Prostate gland (tissue), 2 donors: ENCODE results near the gene KIAA1755.

ENCODE experiments used
- POLR2A ChIP-seq: fragments of 450-650 bp; IDR thresholded peaks from one replicate; pipeline ENCODE4 v1.6.1; 2016; ENCODE audit warnings: antibody characterized with exemption, mild to moderate bottlenecking
- TF ChIP-seq, protein P1 (sequence below), 4 experiments: fragments of 200-600 bp in 2 of 4; fragments of 450-650 bp in 2 of 4; sonication (generic) in 2 of 4; IDR thresholded peaks; 1 replicate in 3 of 4; 2 replicates in 1 of 4; pipeline ENCODE4 v1.5.1; 2016 to 2019; ENCODE audit warnings: antibody characterized with exemption in 4 of 4, mild to moderate bottlenecking in 2 of 4, moderate library complexity in 2 of 4

DNA sequence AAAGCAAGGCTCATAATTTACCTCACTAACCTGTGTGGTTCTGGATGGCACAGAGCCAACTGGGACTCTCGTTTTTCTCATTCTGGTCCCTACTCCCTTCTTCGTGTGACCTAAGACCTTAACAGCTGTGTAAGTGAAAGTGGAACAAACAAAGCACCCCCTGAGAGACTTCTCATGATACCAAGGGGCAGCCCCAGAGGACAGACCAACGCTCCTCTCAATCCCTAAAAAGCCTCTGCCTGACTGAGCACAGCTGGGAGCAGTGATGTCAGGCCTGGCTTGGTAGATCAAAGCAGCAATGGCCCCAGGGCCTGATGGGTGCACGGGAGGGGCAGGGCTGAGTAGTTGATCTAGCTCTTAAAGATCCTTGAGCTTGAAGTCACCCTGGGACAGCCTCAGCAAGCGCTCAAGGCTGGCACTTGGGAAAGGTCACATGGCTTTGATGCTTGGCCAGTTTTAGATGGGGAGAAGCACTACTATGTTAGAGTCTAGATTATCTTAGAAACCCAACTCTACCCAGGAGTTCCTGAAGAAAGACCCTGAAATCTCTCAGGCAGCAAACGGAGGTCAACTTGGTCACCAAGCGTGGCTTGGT lies 79.2 kb downstream of the KIAA1755 start:
- no peak for TF ChIP-seq POLR2A
- TF ChIP-seq, protein P1, sequence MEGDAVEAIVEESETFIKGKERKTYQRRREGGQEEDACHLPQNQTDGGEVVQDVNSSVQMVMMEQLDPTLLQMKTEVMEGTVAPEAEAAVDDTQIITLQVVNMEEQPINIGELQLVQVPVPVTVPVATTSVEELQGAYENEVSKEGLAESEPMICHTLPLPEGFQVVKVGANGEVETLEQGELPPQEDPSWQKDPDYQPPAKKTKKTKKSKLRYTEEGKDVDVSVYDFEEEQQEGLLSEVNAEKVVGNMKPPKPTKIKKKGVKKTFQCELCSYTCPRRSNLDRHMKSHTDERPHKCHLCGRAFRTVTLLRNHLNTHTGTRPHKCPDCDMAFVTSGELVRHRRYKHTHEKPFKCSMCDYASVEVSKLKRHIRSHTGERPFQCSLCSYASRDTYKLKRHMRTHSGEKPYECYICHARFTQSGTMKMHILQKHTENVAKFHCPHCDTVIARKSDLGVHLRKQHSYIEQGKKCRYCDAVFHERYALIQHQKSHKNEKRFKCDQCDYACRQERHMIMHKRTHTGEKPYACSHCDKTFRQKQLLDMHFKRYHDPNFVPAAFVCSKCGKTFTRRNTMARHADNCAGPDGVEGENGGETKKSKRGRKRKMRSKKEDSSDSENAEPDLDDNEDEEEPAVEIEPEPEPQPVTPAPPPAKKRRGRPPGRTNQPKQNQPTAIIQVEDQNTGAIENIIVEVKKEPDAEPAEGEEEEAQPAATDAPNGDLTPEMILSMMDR (IDR thresholded peaks at IDR 0.05), result no peak
